GM18907 (cell line): Measurements from ENCODE around the gene ERBIN.
A peak's percentile ranks its signal among the peaks of the same experiment; 100 is the strongest.
"Not testable (repeated sequence)": the region's sequence is repeated elsewhere in the genome, so short reads cannot be mapped to it uniquely, and the experiment has no call there.

ENCODE experiments used
- ATAC-seq: cut with Tn5 transposase; IDR thresholded peaks from one replicate; pipeline ENCODE4 v1.9.1; 2021; ENCODE audit warnings: mild to moderate bottlenecking, moderate library complexity; ENCODE audit not compliant: unreplicated experiment

ERBIN gene

DNA sequence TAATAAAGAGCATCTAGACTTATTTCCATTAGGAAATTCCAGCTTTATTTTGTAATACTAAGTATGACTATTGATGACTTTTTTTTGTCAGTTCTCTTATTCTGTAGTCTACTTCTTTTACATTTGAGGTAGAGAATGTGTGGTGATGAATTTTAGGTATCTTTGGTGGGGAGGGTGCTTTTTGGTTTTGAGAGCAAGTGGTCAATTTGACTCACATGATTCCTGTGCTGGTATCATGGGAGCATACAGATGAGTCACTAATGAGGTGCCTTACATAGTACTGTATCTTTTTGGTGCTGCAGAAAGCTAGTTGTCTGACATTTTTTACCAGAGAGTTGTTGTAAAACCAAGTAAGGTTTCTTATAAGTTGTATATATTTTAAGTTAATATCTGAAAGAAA is 35.3 kb downstream of the ERBIN start:
- ATAC-seq: peak; percentile 95

DNA sequence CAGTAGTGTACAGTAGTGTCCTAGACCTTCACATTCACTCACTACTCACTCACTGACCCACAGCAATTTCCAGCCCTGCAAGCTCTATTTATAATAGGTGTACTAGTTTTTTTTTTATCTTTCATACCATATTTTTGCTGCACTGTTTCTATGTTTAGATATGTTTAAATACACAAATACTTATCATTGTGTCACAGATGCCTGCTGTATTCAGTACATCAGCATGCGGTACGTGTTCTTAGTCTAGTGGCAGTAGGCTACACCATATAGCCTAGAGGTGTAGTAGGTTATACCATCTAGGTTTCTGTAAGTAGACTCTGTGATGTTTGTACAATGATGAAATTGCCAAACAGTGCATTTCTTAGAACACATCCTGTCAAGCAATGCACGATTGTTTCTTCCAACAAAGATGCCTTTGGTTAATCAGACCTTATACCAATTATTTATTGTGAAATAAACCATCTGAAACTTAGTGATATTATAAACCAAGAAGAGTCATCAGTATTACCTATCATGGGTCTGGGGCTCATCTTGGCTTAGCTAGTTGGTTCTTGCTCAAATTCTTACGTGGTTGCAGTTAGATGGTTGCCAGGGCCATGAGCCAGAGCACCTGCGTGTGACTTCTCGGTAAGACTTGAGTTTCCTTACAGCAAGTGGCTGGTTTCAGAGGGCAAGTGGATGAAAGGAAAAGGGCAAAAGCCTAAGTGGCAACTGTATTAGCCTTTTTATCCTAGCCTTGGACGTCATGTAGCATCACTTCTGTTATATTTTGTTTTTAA is 41.1 kb downstream of the ERBIN start:
- no peak for ATAC-seq

GRCh38 chr5:65969539-65970393 is 43.4 kb downstream of the ERBIN start:
- ATAC-seq: no peak

GRCh38 chr5:65970481-65971367 is 44.3 kb downstream of the ERBIN start:
- ATAC-seq: no peak

DNA sequence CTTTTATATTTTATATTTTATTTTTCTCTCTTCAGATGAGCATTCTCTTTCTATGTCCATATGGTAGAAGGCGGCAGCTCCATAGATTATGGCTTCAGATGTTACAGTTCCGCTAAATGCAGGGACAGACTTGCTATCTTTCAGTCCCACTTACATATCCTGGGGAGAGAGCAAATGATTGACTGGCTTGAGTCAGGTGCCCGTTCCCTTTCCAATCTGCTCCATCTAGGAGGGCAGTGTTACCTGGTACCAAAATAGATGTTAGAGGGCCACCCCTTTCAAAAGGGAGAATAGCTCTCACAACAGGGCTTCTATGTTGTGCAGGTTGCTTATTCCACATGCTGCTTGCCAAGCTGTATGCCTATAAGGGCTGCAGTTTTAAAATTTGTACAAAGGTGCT is 45.3 kb downstream of the ERBIN start:
- ATAC-seq: no peak

DNA sequence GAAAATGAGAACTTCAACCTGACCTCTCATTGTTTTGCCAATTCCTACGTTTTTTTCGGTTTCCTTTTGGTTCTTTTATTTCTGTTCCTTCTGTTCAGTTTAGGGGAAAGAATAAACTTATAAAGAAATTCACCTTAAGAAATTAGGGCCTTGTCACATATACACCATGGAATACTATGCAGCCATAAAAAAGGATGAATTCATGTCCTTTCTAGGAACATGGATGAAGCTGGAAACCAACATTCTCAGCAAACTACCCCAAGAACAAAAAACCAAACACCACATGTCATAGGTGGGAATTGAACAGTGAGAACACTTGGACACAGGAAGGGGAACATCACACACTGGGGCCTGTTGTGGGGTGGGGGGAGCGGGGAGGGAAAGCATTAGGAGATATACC is 46.5 kb downstream of the ERBIN start:
- ATAC-seq: not testable (repeated sequence)

GRCh38 chr5:65978251-65978650 is 51.9 kb downstream of the ERBIN start:
- ATAC-seq: no peak

DNA sequence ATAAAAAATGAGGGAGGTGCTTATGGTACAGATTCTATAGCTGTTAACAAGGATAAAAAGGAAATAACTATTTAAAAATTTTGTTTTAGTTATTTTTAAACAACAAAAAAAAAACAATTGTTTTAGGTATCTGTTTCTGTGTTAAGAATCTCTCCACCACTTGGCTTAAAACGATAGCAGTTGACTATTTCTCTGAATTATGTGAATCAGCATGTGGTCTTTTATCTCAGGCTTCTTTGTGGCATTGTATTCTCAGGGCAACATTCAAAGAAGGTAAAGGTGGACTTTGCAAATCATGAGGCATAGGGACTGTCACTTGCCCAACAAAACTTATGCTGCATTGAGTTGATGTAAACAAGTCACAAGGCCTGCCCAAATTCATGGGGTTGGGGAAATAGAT is 55.2 kb downstream of the ERBIN start:
- no peak for ATAC-seq

DNA sequence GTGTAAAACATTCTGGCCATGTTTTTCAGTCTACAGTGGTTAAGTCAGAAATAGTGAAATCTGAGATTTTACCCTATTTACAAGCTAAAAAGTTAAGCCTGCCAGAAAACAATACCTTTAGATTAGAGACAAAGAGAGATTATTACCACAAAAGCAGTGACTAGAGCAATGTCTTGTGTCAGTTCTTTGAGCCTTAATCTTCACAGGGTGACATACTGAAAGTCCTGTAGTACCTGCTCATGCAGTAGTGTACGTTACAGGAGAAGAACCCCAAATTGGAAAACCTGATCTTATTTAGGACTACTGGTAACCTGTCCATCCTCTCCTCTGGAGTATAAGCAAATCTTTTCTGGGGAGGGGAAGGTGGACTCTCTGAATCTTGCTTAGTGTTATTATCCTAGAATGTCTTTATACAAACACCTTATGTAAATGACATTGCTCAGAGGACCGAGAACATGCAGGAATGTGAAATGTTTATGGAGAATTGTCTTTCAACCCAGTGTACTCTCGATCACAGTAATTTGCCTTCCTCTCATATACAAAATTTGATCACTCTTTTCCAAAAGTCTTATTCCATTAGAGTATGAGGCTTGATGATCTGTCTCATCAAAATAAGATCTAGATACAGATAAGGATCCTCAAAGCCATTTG is 55.7 kb downstream of the ERBIN start:
- no peak for ATAC-seq

- ATAC-seq: no peak
These were observed 56.3 kb downstream of the ERBIN start for GRCh38 chr5:65982635-65983034.

DNA sequence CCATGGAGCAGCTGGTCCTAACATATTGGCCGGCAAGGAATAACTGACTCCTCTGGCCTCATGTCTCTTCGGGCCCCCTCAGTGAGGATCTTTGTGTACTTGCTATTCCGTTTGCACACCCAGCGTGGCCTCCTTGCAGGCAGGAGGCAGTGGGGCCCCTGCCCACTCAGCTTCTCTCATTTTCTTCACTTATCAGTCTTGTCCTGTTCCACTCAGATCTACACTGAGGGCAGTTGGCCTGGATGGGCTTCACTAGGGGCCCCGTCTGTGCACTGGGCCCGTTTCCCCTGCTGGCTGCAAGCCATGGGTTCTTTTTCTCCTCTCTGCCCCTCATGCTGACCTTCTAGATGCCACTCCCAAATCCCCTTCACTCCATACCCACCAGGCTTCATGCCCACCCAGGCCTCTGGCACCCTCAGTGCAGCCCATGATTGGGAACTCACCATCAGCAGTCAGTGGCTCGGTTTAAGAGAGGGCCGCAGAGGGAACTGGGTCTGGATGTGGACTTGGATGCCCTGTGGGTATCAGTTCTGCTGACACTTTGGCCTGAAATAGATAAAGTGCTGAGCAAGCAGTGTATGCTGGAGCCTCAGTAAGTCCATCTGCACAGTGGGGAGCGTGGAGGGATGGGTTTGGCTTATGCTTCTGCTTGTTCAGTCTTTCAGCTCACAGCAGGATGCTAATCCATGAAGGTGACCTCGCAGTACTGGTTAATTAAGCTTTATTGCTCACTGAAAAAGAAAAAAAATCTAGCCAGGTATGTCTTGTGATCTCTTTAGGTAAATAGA is 57.9 kb downstream of the ERBIN start:
- ATAC-seq: no peak

DNA sequence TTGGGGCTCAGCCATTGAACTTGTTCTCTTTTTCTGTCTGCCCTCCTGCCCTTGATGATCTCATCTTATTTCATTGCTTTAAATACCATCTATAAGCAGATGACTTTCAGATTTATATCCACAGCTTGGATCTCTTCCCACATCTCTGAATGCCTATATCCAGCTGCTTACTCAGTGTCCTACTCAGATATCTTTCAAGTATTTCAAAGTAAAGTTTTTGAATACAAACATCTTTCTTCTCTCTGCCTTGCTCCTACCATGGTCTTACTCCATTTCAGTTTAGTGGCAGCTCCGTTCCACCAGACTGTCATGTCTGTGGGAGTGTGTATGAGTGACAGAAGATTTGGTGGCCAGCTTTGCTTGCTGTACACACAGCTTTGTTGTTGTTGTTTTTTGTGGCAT is 59.7 kb downstream of the ERBIN start:
- ATAC-seq: no peak

DNA sequence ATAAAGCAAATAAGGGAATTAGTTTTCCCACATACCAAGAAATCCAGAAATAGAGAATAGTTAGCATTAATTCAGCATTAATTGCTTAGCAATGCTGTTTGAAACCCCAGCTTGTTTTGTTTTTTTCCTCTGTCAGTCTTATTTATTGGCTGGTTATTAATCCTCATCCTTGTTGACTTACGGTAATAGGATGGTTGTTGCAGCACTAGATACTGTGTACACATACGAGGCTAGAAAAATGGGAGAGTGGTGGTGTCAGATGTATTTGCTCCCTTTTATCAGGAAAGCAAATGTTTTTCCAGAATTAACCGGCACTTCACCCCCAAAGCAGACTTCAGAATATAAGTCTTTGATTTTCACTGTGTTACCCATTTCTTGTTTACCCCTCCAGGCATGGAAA is 60.4 kb downstream of the ERBIN start:
- no peak for ATAC-seq

DNA sequence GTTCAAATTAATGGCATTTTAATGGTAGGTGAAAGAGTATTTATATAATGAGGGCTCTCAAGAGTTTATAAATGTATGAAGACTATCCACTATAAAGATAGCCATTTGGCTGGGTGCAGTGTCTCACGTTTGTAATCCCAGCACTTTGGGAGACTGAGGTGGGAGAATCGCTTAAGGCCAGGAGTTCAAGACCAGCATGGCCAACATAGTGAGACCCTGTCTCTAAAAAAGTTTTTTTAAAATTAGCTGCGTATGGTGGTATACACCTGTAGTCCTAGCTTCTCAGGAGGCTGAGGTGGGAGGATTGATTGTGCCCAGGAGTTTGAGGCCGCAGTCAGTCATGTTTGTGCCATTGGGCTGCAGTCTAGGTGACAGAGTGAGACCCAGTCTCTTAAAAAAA is 61.6 kb downstream of the ERBIN start:
- no peak for ATAC-seq

DNA sequence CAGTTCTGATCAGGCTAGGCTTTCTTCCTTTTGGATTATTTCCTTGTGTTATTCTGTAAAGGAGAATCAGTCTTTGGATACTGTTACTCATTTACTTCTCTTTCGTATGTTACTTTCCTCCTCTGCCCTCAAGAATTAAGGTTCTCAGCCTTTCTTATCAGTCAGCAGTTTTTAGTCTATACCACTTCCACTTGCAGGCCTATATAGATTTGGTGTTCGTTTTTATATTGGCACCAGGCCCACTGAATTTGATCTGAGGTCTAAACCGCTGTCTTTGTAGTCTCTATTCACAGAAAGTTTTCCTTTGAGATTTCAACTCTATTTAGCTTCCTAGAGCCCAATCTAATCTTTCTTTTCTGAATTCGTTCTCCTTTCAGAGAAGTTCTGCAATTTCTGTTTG is 62.8 kb downstream of the ERBIN start:
- ATAC-seq: no peak

- ATAC-seq: no peak
These were observed 66.3 kb downstream of the ERBIN start for GRCh38 chr5:65992630-65993029.

DNA sequence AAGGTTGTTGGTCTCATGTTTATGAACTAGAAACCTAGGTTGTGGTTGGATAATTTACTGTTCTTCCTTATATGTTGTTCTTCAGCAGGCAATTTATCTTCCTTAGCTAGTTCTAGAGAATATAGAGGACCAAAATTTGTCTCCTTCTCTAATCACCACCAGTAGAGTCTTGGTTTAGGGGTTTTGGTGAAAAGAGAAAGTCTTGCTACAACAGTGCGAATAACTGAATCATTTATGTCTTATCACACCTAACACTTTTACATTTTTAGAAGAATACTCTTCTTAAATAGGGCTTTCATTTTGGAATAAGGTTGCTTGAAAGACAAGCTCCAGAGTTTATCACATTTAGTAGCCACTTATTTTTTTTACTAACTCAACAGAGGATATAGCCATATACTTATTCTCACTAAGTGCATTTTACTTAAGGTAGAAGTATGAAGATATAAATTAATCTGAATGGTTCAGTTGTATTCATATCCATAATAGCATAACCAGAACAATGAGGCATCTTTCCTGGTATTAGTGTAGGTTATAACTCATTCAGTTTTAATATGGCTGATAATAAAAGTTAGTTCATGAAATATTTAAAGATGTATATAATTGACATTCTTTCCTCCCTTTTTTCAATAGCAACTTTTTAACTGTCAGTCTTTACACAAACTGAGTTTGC is 67.9 kb downstream of the ERBIN start:
- ATAC-seq: no peak

DNA sequence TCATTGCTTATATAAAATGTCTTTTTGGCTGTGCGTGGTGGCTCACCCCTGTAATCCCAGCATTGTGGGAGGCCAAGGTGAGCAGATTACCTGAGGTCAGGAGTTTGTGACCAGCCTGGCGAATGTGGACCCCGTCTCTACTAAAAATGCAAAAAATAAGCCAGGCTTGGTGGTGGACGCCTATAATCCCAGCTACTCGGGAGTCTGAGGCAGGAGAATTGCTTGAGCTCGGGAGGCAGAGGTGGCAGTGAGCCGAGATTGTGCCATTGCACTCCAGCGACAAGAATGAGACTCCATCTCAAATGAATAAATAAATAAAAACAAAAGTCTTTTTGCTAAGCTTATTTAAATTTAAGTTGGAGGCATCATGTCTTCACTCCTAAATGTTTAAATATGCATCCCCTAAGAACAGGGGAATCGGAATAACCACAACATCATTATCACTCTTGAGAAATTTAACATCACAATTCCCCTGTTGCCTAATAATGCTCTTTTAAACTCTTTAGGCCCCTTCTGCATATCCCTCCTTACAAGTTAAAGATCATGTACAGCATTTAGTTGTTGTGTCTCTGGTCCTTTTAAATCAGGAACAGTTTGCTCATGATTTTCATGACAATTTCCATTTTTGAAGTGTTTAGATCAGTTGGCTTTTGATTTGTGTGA is 72.8 kb downstream of the ERBIN start:
- no peak for ATAC-seq

DNA sequence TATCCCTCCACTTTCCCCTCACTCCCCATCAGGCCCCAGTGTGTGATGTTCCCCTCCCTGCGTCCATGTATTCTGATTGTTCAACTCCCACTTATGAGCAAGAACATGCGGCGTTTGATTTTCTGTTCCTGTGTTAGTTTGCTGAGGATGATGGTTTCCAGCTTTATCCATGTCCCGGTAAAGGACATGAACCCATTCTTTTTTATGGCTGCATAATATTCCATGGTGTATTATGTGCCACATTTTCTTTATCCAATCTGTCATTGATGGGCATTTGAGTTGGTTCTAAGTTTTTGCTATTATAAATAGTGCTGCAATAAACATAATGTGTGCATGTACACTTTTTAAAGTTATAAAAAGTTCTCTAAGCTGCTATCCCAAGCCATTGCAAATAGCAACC is 75.6 kb downstream of the ERBIN start:
- ATAC-seq: no peak
